ENCODE results near the gene APMAP. TPM values are rescaled to one million over a fixed set of nuclear protein-coding genes. Genes with fewer than 3 reads are reported as not detected.

The APMAP gene
- total RNA-seq, 1 experiment from 2014 or later, result 82.7 TPM

DNA sequence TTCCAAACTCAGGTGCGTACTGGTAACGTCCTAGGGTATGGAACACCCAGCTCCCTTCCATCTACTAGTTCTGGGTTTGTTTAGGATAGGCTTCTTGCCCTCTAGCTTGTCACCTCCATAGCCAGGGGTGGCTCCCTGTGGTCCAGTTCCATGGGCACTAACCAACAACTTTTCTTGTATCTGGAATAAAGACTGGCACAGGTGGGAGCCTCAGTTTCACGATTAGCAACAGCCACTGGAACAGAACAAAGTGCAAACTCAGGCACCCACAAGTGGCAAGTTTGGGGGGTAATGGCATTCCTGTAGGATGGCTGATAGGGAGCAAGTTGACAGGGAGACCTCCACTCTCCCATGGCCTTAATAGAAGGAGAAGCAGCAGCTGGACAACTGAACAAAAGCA lies 5.6 kb upstream of the APMAP start:
- DNase-seq (ENCODE audit: low read depth, low spot score), result no peak
- BruUV-seq (replicated peaks), result no TSS peak

More for the DNA sequence above, 5.6 kb upstream of the APMAP start:
- ChIA-PET POLR2A (no interaction called here), CTCF (no interaction called here), RAD21 (ENCODE audit: low non-redundant PET in 1 of 2, low total read pairs in 2 of 2, uncharacterized antibody in 2 of 2, unreplicated experiment in 2 of 2) (no interaction called here)
- Histone ChIP-seq H4K20me1 (ENCODE audit: insufficient read depth) (no peaks in the 10 kb centered on the region), H2AFZ (ENCODE audit: low read depth, low read length, poor library complexity, severe bottlenecking) (no peak overlapping the region), H3K4me3 (replicated peaks in 1 of 2; ENCODE audit: low read depth in 1 of 2, low read length in 2 of 2) (no peak overlapping the region), H3K4me2 (ENCODE audit: low read length) (no peak overlapping the region), H3K9me2 (ENCODE audit: insufficient read depth) (no peaks in the 10 kb centered on the region), H3K27me3 (ENCODE audit: insufficient read depth, low read length) (peaks cover 16% of the 10 kb centered on the region; the same call in 1 of the 2 replicates), H3K9me3 (ENCODE audit: control insufficient read depth in 1 of 2, insufficient read depth in 1 of 2, low read depth in 1 of 2, low read length in 2 of 2) (no peaks in the 10 kb centered on the region), H3K27ac (ENCODE audit: low read depth, low read length) (no peak overlapping the region), H3K9ac (ENCODE audit: low read length) (no peak overlapping the region), H3K79me2 (ENCODE audit: insufficient read depth, low read length) (no peaks in the 10 kb centered on the region), H3K36me3 (ENCODE audit: control insufficient read depth in 1 of 2, insufficient read depth in 2 of 2, low read length in 2 of 2) (no peaks in the 10 kb centered on the region), H3K4me1 (ENCODE audit: control insufficient read depth in 1 of 2, insufficient read depth in 2 of 2, low read length in 2 of 2) (peaks cover 4 to 21% of the 10 kb centered on the region in 2 experiments; a peak in 3 of 4 replicates)
- intact Hi-C loops (cut with micrococcal nuclease), result no loop called here
- TF ChIP-seq EZH2phosphoT487 (IDR thresholded peaks at IDR 0.05; ENCODE audit: borderline replicate concordance), result no peak
- TF ChIP-seq MAX (IDR thresholded peaks at IDR 0.05), result no peak
- no peak for TF ChIP-seq POLR2AphosphoS5 (IDR thresholded peaks at IDR 0.05; ENCODE audit: low read depth, low read length)
- no peak for TF ChIP-seq CBX3 (IDR thresholded peaks at IDR 0.05; ENCODE audit: low read depth)
- TF ChIP-seq RAD21 (IDR thresholded peaks at IDR 0.05; ENCODE audit: low read depth), result no peak
- no peak for TF ChIP-seq FOSL1 (IDR thresholded peaks at IDR 0.05; ENCODE audit: low read depth)
- TF ChIP-seq EZH2 (IDR thresholded peaks at IDR 0.05), result no peak
- TF ChIP-seq, protein P1, sequence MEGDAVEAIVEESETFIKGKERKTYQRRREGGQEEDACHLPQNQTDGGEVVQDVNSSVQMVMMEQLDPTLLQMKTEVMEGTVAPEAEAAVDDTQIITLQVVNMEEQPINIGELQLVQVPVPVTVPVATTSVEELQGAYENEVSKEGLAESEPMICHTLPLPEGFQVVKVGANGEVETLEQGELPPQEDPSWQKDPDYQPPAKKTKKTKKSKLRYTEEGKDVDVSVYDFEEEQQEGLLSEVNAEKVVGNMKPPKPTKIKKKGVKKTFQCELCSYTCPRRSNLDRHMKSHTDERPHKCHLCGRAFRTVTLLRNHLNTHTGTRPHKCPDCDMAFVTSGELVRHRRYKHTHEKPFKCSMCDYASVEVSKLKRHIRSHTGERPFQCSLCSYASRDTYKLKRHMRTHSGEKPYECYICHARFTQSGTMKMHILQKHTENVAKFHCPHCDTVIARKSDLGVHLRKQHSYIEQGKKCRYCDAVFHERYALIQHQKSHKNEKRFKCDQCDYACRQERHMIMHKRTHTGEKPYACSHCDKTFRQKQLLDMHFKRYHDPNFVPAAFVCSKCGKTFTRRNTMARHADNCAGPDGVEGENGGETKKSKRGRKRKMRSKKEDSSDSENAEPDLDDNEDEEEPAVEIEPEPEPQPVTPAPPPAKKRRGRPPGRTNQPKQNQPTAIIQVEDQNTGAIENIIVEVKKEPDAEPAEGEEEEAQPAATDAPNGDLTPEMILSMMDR (IDR thresholded peaks at IDR 0.05 in 2 of 3, conservative IDR thresholded peaks at IDR 0.05 in 1 of 3; ENCODE audit: borderline replicate concordance in 1 of 3, insufficient read depth in 1 of 3, low read depth in 2 of 3, low read length in 2 of 3), result no peak
- ATAC-seq, result no peak
